Renal pelvis (tissue), 12 donors: ENCODE data around the gene KMO. TPM values are rescaled to one million over a fixed set of nuclear protein-coding genes. Genes with fewer than 3 reads are reported as not detected.
A peak's percentile ranks its signal among the peaks of the same experiment; 100 is the strongest.

ENCODE experiments used
- DNase-seq: peaks from one replicate; pipeline ENCODE4 v3.0.0-alpha.2; 2013
- long read RNA-seq, 16 experiments: transcript quantifications; one replicate each; lab custom pipeline, GENCODE V29; 2026
- polyA plus RNA-seq, 3 donors: library from polyadenylated mRNA; unstranded; fragments of 120-200 nt; gene quantifications; one replicate each; pipeline ENCODE4 v1.2.1, GENCODE V29; 2013; ENCODE audit not compliant: insufficient read length in 3 of 3

Gene KMO
- 10 to 100 TPM; 18.2 to 27.6 (median 21.3) TPM for polyA plus RNA-seq
- long read RNA-seq, donor 1, full-length matches to known transcripts, result 2 of 7 reads
- long read RNA-seq, donor 1, partial matches to known transcripts, result 5 of 7 reads
- long read RNA-seq, donor 1, other reads (novel, unspliced or antisense), result 0 of 7 reads
- long read RNA-seq, donor 2, full-length matches to known transcripts, result 6 of 67 reads
- long read RNA-seq, donor 2, partial matches to known transcripts, result 0 of 67 reads
- long read RNA-seq, donor 2, other reads (novel, unspliced or antisense), result 61 of 67 reads
- long read RNA-seq, donor 3, full-length matches to known transcripts, result 1 of 46 reads
- long read RNA-seq, donor 3, partial matches to known transcripts, result 20 of 46 reads
- long read RNA-seq, donor 3, other reads (novel, unspliced or antisense), result 25 of 46 reads
- long read RNA-seq, donor 4, full-length matches to known transcripts, result 3 of 52 reads
- long read RNA-seq, donor 4, partial matches to known transcripts, result 0 of 52 reads
- long read RNA-seq, donor 4, other reads (novel, unspliced or antisense), result 49 of 52 reads
- long read RNA-seq, donor 5, full-length matches to known transcripts, result 4 of 4 reads
- long read RNA-seq, donor 5, partial matches to known transcripts, result 0 of 4 reads
- long read RNA-seq, donor 5, other reads (novel, unspliced or antisense), result 0 of 4 reads
- long read RNA-seq, donor 6, full-length matches to known transcripts, result 3 of 79 reads
- long read RNA-seq, donor 6, partial matches to known transcripts, result 9 of 79 reads
- long read RNA-seq, donor 6, other reads (novel, unspliced or antisense), result 67 of 79 reads
- long read RNA-seq, donor 7, full-length matches to known transcripts, result 4 of 60 reads
- long read RNA-seq, donor 7, partial matches to known transcripts, result 0 of 60 reads
- long read RNA-seq, donor 7, other reads (novel, unspliced or antisense), result 56 of 60 reads
- long read RNA-seq, donor 8, full-length matches to known transcripts, result 1 of 1 reads
- long read RNA-seq, donor 8, partial matches to known transcripts, result 0 of 1 reads
- long read RNA-seq, donor 8, other reads (novel, unspliced or antisense), result 0 of 1 reads
- long read RNA-seq, donor 9, full-length matches to known transcripts, result 5 of 80 reads
- long read RNA-seq, donor 9, partial matches to known transcripts, result 0 of 80 reads
- long read RNA-seq, donor 9, other reads (novel, unspliced or antisense), result 75 of 80 reads
- long read RNA-seq, donor 10, full-length matches to known transcripts, result 2 of 47 reads
- long read RNA-seq, donor 10, partial matches to known transcripts, result 0 of 47 reads
- long read RNA-seq, donor 10, other reads (novel, unspliced or antisense), result 45 of 47 reads
- long read RNA-seq, donor 11, full-length matches to known transcripts, result 3 of 40 reads
- long read RNA-seq, donor 11, partial matches to known transcripts, result 9 of 40 reads
- long read RNA-seq, donor 11, other reads (novel, unspliced or antisense), result 28 of 40 reads
- long read RNA-seq, donor 12, full-length matches to known transcripts, result 1 of 1 reads
- long read RNA-seq, donor 12, partial matches to known transcripts, result 0 of 1 reads
- long read RNA-seq, donor 12, other reads (novel, unspliced or antisense), result 0 of 1 reads
- long read RNA-seq, donor 13, partial matches to known transcripts, result 5 of 36 reads
- long read RNA-seq, donor 13, other reads (novel, unspliced or antisense), result 31 of 36 reads
- long read RNA-seq, donor 14, result 0 reads
- long read RNA-seq, donor 15, full-length matches to known transcripts, result 4 of 87 reads
- long read RNA-seq, donor 15, partial matches to known transcripts, result 16 of 87 reads
- long read RNA-seq, donor 15, other reads (novel, unspliced or antisense), result 67 of 87 reads
- long read RNA-seq, donor 16, full-length matches to known transcripts, result 3 of 56 reads
- long read RNA-seq, donor 16, partial matches to known transcripts, result 27 of 56 reads
- long read RNA-seq, donor 16, other reads (novel, unspliced or antisense), result 26 of 56 reads

DNA sequence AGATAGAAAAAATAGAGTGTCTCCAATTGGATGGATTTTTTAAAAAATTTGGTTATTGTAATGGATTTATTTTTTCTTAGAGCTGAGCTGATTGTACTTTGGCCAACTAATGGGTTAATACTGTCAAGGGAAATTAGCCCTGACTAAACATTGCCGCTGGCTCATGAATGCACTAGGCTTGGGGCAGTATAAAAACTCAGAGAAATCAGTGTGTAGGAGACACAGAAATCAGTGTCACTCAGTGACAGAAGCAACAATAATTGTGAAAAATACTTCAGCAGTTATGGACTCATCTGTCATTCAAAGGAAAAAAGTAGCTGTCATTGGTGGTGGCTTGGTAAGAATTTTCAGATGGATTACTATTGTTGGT, at the start of gene KMO:
Gene KMO (plus strand): TSS at position 217 of the 370 bp plus-strand sequence. CDS start 67 bp downstream, at position 284.
- DNase-seq, result no peak

DNA sequence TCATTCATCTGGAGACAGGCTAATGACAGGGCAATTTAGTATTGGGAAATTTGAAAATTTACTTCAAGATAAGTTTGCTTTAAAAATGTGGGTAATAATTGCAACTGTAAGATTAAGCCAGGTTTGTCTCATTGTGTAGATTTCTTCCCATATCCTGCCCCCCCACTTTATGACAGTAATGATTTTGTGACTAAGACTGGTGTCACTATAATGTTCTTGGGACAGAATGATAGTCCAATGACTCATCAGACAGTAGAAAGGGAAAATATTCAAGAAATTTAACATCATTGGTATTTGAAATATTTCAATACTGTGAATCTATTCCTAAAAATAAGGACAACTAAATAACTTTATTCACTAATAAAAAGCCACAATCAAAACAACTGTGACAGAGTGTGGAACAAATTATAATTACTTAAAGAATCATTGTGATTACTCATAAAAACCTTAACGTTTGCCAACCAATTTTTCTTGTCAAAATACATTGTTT, 49.4 kb upstream of the KMO start:
- DNase-seq, result no peak

DNA sequence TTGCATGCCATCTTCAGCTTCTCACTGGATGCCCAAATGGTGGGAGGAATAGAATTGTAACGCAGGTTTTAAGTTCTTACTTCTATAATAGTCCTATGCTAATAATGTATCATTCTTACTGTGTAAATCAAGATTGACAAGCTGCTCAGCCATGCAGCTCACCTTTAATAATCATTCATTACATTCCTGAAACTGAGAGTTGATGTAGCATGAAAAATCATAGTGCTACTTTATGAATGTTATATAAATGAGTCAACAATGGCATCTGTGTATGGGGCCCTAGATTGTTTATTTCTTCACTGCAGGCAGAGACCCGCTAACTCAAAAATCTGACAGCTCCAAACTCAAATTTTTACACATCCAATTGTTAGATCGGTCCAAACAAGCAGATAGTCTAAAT, 47.0 kb upstream of the KMO start:
- DNase-seq, result no peak

DNA sequence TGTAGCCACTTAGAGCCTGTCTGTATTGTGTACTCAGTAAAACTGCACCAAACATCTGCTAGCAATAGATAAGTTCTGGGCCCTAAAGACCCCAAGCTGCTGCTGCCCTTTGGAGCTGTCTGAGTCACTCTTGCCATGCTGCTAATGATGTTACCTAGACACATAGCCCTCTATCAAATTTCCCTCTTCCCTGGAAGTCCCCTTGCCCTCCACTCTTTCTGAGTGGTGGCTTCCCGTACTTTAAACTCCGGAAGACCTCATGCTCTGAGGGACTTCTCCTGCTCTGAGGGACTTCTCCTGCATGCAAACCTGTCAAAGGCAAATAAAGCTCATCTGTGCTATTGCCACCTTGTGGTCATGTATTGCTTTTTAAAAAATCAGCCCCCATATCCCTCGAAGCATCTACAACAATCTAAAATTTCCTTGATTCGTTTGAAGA, 46.6 kb upstream of the KMO start:
- DNase-seq, result no peak

GRCh38 chr1:241488739-241489138, 43.4 kb upstream of the KMO start:
- DNase-seq, result no peak

- no peak for DNase-seq
Observed at GRCh38 chr1:241495741-241496140, 36.4 kb upstream of the KMO start.

GRCh38 chr1:241499910-241500309, 32.3 kb upstream of the KMO start:
- DNase-seq, result peak; percentile 31

GRCh38 chr1:241503444-241503843, 28.7 kb upstream of the KMO start:
- no peak for DNase-seq

DNA sequence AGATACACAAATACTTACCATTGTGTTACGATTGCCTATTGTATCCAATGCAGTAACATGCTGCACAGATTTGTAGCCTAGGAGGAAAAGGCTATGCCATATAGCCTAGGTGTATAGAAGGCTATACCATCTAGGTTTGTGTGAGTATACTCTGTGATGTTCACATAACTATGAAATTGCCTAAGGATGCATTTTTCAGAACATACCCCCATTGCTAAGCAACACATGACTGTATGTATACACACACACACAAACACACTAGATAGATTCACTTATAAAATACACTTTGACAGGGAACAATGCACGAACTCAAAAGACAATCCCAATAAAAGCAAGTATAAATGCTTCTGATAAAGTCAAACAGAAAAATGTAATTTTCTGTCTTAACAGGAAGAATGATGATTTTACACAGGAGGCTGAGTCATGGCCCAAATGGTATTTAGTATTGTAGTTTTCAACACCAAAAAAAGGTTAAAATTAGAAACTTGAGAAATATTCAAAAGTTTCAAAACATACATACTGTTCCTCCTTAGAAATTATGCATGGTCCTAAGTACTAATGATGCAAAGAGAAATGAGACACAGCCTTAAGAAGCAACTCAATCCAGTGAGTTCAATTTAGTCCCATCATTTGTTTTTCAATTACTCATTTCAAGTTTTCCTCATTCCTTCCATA, 24.9 kb upstream of the KMO start:
- no peak for DNase-seq

DNA sequence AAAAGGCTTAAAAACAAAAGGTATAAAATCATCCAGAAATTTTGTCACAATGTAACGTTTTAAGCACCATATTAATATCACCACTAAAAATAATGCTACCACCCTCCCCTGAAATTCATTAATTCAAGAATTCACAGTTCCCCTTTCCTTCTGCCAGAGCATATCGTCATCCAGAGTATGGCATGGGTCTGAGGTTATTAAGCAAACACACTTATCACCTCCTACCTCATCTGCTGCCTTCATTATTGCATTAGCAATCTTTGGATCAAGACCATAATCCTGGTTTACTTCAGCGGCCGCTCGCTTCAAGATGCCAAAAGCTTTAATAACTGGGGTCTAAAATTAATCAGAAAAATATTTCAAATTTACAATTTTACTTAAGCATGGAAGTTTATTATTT, 18.8 kb upstream of the KMO start:
- no peak for DNase-seq

- no peak for DNase-seq
Observed at GRCh38 chr1:241518476-241519307, 13.5 kb upstream of the KMO start.

DNA sequence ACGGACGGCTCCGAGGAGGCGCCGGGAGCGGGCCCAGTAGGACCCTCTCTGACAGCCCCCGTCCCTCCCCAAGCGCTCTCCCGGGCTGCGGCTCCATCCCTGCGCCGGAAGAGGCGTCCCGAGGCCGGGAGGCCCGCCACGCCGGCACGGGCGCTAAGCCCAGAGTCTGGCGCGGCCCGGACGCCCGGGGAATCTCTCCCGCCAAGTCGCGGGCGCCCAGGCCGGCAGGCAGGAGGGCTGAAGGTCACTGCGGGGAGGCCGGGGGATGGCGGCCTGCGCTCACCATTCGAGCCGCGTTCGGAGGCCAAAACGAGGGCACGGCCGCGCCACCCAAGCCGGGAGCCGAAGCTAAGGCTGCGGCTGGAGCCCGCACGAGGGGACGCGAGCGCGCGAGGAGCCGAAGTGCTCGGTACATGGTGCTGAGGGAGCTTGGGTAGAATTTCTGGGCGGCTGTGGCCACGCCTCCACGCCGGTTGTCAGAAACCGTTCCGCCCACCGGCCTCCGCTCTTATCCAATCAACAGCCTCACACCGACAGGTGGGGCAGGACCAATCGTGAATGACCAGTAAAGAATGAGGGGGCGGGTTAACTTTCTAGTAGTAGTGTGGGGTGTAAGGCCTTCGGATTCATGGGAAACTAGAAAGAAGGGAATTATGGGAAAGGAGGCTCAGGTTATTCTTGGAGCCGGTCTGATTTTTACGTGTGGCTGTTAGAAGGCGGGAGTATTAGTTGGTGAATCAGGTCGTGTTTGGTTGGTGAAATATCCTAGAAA, 12.7 kb upstream of the KMO start, which contains the start of gene FH:
Gene FH (minus strand): TSS at position 448 of the 772 bp plus-strand sequence. CDS start 33 bp downstream, at position 415.
- peak; percentile 98 for DNase-seq

DNA sequence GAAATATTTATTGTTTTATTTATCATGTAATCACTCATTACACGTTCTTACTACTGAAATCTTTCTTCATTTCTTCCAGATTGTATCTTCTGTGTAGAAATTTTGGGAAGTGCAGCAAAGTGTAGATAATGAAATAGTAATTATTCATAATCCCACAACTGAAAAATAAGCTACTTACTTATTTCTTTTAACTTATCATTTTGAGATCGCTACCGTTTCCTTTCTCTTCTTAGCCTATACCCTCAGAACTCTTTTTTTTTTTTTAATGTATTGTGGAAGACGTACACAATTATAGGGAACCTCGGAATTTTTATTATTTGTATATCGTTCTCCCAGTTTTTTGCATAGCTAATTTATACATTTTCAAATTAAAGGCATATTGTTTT, 12.1 kb upstream of the KMO start:
- DNase-seq, result no peak

- no peak for DNase-seq
Observed at GRCh38 chr1:241521718-241522117, 10.5 kb upstream of the KMO start.

- no peak for DNase-seq
Observed at GRCh38 chr1:241525026-241525425, 7.2 kb upstream of the KMO start.

DNA sequence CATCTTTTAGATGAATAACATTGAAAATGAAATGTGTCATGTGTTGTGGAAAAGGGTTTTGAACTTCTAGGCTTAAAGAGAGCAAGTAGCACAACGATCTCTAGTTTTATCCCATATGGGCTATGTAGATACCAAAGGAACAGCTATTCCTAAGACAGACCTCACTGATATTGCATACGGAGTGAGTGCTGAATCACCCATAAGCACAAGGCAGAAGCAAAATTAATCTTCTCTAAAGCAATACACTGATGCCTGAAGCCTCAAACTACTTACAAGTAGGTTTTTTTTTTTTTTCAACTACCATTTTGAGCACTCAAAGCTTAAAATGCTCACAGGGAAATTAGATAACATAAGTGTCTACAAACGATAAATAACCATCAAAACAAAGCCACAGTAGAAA, 5.0 kb upstream of the KMO start:
- DNase-seq, result no peak
